HEK293 (cell line): ENCODE results near the gene COL13A1.

Experiments
- CTCF ChIA-PET: fragments of 350-600 bp; formaldehyde crosslinking; extraction: SDS; loops from one replicate; lab custom pipeline; 2021; ENCODE audit warnings: antibody characterized with exemption; lab: Yijun Ruan, JAX
- POLR2A ChIA-PET: fragments of 300-600 bp; formaldehyde crosslinking; extraction: SDS; loops from one replicate; lab custom pipeline; 2020; ENCODE audit warnings: antibody characterized with exemption, inconsistent platforms; lab: Yijun Ruan, JAX
- H3K27ac ChIP-seq: fragments of 200-500 bp; sonication (Bioruptor generic); 2 replicates; pipeline ENCODE4 v1.5.1; 2014; ENCODE audit warnings: low read depth, low read length, control low read depth, inconsistent platforms; ENCODE audit errors: extremely low read depth
- H3K36me3 ChIP-seq, 2 experiments: fragments of 200-500 bp in 1 of 2; sonication (Bioruptor generic) in 1 of 2; 1 replicate in 1 of 2; 2 replicates in 1 of 2; pipeline ENCODE4 v1.5.1; 2014 to 2017; ENCODE audit warnings: inconsistent platforms in 2 of 2, low read length in 2 of 2; ENCODE audit not compliant: control insufficient read depth in 2 of 2, insufficient read depth in 1 of 2
- H3K4me1 ChIP-seq: fragments of 200-500 bp; sonication (Bioruptor generic); 2 replicates; pipeline ENCODE4 v1.5.1; 2014; ENCODE audit warnings: mild to moderate bottlenecking, low read length, inconsistent platforms; ENCODE audit not compliant: control insufficient read depth, insufficient read depth
- H3K4me3 ChIP-seq: 2 replicates; pipeline ENCODE4 v1.5.1; 2011; ENCODE audit warnings: low read depth, mild to moderate bottlenecking, control low read depth, low read length, moderate library complexity
- H3K9me3 ChIP-seq: fragments of 200-500 bp; sonication (Bioruptor generic); 2 replicates; pipeline ENCODE4 v1.5.1; 2014; ENCODE audit warnings: low read depth, low read length, inconsistent platforms; ENCODE audit not compliant: control insufficient read depth, insufficient read depth
- GLI4 ChIP-seq: fragments of 450-650 bp; formaldehyde crosslinking; IDR thresholded peaks from 2 replicates; pipeline ENCODE4 v1.5.1; 2016; ENCODE audit warnings: missing biosample characterization, missing genetic modification characterization
- SCRT1 ChIP-seq: fragments of 450-650 bp; formaldehyde crosslinking; IDR thresholded peaks from 2 replicates; pipeline ENCODE4 v1.5.1; 2016; ENCODE audit warnings: missing biosample characterization, missing genetic modification characterization, borderline replicate concordance
- ZEB2 ChIP-seq: fragments of 450-650 bp; formaldehyde crosslinking; IDR thresholded peaks from 2 replicates; pipeline ENCODE4 v1.5.1; 2016; ENCODE audit warnings: missing biosample characterization, missing genetic modification characterization
- ZNF248 ChIP-seq: fragments of 450-650 bp; formaldehyde crosslinking; IDR thresholded peaks from 2 replicates; pipeline ENCODE4 v1.5.1; 2017; ENCODE audit warnings: missing biosample characterization, missing genetic modification characterization
- ZNF426 ChIP-seq: fragments of 450-650 bp; formaldehyde crosslinking; IDR thresholded peaks from 2 replicates; pipeline ENCODE4 v1.5.1; 2017; ENCODE audit warnings: missing biosample characterization, missing genetic modification characterization, mild to moderate bottlenecking, inconsistent platforms, moderate library complexity
- ZNF433 ChIP-seq: fragments of 450-650 bp; formaldehyde crosslinking; IDR thresholded peaks from 2 replicates; pipeline ENCODE4 v1.5.1; 2016; ENCODE audit warnings: missing biosample characterization, missing genetic modification characterization, low read depth
- ZNF501 ChIP-seq: fragments of 450-650 bp; formaldehyde crosslinking; IDR thresholded peaks from 2 replicates; pipeline ENCODE4 v1.5.1; 2016; ENCODE audit warnings: missing biosample characterization, missing genetic modification characterization
- ZNF529 ChIP-seq: fragments of 450-650 bp; formaldehyde crosslinking; IDR thresholded peaks from 2 replicates; pipeline ENCODE4 v1.5.1; 2017; ENCODE audit warnings: missing genetic modification characterization, missing biosample characterization; ENCODE audit not compliant: insufficient replicate concordance
- ZNF76 ChIP-seq: fragments of 450-650 bp; formaldehyde crosslinking; IDR thresholded peaks from 2 replicates; pipeline ENCODE4; 2016; ENCODE audit warnings: low read depth, missing biosample characterization, missing genetic modification characterization, borderline replicate concordance
- ZNF785 ChIP-seq: fragments of 450-650 bp; formaldehyde crosslinking; IDR thresholded peaks from 2 replicates; pipeline ENCODE4 v1.5.1; 2016; ENCODE audit warnings: missing biosample characterization, missing genetic modification characterization
- TF ChIP-seq, protein P1 (sequence below): fragments of 450-650 bp; formaldehyde crosslinking; IDR thresholded peaks from 2 replicates; pipeline ENCODE4 v1.5.1; 2016; ENCODE audit warnings: missing biosample characterization, missing genetic modification characterization
- TF ChIP-seq, protein P2 (sequence below): fragments of 450-650 bp; formaldehyde crosslinking; IDR thresholded peaks from 2 replicates; pipeline ENCODE4 v1.5.1; 2017; ENCODE audit warnings: missing biosample characterization, missing genetic modification characterization
- TF ChIP-seq, protein P3 (sequence below): fragments of 450-650 bp; formaldehyde crosslinking; IDR thresholded peaks from 2 replicates; pipeline ENCODE4 v1.5.1; 2017; ENCODE audit warnings: missing biosample characterization, missing genetic modification characterization
- TF ChIP-seq, protein P4 (sequence below): fragments of 450-650 bp; formaldehyde crosslinking; IDR thresholded peaks from 2 replicates; pipeline ENCODE4 v1.5.1; 2016; ENCODE audit warnings: missing biosample characterization, missing genetic modification characterization
- TF ChIP-seq, protein P5 (sequence below): fragments of 450-650 bp; formaldehyde crosslinking; IDR thresholded peaks from 2 replicates; pipeline ENCODE4 v1.5.1; 2017; ENCODE audit warnings: missing biosample characterization, missing genetic modification characterization
- TF ChIP-seq, protein P6 (sequence below): fragments of 450-650 bp; formaldehyde crosslinking; IDR thresholded peaks from 2 replicates; pipeline ENCODE4 v1.5.1; 2017; ENCODE audit warnings: missing biosample characterization, missing genetic modification characterization

Gene COL13A1

DNA sequence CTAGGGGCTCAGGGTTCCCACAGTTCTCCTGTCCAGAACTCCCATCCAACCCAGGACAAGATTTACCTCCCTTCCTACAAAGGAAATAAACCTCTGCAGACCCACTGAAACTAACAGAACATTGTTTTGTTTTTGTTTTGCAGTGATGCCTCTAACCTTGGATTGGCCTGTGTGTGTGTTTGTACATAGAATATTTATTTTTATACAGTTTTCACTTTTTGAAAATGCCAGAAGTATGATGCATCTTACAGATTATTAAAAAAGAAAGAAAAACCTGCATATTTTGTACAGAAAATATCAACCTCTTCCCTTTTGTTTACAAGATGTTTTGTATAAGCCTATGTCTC lies 156.8 kb downstream of the COL13A1 start:
- ChIA-PET POLR2A (no interaction called here), CTCF (interaction anchor here (0.5 to 4.3 kb wide), 50 partner anchors 9 to 723 kb away, joined by 3 to 36 read pairs (median 4); no protein-coding TSS in a partner anchor)
- no peak overlapping the region for H3K27ac ChIP-seq
- H3K36me3 ChIP-seq = no peaks in the 10 kb centered on the region
- no peaks in the 10 kb centered on the region for H3K9me3 ChIP-seq
- no peaks in the 10 kb centered on the region for H3K4me1 ChIP-seq
- no peak overlapping the region for H3K4me3 ChIP-seq
- no peak for TF ChIP-seq ZNF248

DNA sequence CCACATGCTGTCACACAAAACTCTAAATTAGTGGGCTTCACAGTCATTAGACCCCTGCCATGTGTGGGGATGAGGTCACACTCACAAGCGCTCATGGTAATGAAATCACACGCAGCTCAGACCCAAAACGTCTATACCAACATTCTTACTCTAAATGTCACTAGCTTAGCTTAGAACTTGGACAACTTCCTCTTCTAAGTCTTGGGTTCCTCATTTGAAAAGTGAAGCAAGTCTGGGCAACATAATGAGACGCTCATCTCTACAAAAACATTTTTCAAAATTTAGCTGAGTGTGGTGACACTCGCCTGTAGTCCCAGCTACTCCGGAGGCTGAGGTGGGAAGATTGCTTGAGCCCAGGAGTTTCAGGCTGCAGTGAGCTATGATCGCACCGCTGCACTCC lies 158.2 kb downstream of the COL13A1 start:
- ChIA-PET CTCF (interaction anchor here (0.6 to 4.3 kb wide), 20 partner anchors 8 to 612 kb away, joined by 3 to 36 read pairs (median 8); partner anchors contain the start of gene TYSND1), POLR2A (no interaction called here)
- TF ChIP-seq, protein P1, sequence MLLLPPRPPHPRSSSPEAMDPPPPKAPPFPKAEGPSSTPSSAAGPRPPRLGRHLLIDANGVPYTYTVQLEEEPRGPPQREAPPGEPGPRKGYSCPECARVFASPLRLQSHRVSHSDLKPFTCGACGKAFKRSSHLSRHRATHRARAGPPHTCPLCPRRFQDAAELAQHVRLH (tag by site-specific recombination) = no peak
- TF ChIP-seq SCRT1 (tag by site-specific recombination) (no peak), ZNF529 (tag by site-specific recombination) (no peak), ZNF426 (tag by site-specific recombination) (no peak), ZNF501 (tag by site-specific recombination) (no peak), ZNF433 (no peak), ZNF785 (tag by site-specific recombination) (no peak), GLI4 (tag by site-specific recombination) (no peak), ZNF76 (tag by site-specific recombination) (no peak), ZEB2 (tag by site-specific recombination) (no peak)
- TF ChIP-seq, protein P2, sequence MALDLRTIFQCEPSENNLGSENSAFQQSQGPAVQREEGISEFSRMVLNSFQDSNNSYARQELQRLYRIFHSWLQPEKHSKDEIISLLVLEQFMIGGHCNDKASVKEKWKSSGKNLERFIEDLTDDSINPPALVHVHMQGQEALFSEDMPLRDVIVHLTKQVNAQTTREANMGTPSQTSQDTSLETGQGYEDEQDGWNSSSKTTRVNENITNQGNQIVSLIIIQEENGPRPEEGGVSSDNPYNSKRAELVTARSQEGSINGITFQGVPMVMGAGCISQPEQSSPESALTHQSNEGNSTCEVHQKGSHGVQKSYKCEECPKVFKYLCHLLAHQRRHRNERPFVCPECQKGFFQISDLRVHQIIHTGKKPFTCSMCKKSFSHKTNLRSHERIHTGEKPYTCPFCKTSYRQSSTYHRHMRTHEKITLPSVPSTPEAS = no peak
- TF ChIP-seq, protein P3, sequence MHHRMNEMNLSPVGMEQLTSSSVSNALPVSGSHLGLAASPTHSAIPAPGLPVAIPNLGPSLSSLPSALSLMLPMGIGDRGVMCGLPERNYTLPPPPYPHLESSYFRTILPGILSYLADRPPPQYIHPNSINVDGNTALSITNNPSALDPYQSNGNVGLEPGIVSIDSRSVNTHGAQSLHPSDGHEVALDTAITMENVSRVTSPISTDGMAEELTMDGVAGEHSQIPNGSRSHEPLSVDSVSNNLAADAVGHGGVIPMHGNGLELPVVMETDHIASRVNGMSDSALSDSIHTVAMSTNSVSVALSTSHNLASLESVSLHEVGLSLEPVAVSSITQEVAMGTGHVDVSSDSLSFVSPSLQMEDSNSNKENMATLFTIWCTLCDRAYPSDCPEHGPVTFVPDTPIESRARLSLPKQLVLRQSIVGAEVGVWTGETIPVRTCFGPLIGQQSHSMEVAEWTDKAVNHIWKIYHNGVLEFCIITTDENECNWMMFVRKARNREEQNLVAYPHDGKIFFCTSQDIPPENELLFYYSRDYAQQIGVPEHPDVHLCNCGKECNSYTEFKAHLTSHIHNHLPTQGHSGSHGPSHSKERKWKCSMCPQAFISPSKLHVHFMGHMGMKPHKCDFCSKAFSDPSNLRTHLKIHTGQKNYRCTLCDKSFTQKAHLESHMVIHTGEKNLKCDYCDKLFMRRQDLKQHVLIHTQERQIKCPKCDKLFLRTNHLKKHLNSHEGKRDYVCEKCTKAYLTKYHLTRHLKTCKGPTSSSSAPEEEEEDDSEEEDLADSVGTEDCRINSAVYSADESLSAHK (tag by site-specific recombination) = no peak
- TF ChIP-seq, protein P4, sequence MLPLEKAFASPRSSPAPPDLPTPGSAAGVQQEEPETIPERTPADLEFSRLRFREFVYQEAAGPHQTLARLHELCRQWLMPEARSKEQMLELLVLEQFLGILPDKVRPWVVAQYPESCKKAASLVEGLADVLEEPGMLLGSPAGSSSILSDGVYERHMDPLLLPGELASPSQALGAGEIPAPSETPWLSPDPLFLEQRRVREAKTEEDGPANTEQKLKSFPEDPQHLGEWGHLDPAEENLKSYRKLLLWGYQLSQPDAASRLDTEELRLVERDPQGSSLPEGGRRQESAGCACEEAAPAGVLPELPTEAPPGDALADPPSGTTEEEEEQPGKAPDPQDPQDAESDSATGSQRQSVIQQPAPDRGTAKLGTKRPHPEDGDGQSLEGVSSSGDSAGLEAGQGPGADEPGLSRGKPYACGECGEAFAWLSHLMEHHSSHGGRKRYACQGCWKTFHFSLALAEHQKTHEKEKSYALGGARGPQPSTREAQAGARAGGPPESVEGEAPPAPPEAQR (tag by site-specific recombination) = no peak
- TF ChIP-seq, protein P5, sequence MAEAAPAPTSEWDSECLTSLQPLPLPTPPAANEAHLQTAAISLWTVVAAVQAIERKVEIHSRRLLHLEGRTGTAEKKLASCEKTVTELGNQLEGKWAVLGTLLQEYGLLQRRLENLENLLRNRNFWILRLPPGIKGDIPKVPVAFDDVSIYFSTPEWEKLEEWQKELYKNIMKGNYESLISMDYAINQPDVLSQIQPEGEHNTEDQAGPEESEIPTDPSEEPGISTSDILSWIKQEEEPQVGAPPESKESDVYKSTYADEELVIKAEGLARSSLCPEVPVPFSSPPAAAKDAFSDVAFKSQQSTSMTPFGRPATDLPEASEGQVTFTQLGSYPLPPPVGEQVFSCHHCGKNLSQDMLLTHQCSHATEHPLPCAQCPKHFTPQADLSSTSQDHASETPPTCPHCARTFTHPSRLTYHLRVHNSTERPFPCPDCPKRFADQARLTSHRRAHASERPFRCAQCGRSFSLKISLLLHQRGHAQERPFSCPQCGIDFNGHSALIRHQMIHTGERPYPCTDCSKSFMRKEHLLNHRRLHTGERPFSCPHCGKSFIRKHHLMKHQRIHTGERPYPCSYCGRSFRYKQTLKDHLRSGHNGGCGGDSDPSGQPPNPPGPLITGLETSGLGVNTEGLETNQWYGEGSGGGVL = no peak
- TF ChIP-seq, protein P6, sequence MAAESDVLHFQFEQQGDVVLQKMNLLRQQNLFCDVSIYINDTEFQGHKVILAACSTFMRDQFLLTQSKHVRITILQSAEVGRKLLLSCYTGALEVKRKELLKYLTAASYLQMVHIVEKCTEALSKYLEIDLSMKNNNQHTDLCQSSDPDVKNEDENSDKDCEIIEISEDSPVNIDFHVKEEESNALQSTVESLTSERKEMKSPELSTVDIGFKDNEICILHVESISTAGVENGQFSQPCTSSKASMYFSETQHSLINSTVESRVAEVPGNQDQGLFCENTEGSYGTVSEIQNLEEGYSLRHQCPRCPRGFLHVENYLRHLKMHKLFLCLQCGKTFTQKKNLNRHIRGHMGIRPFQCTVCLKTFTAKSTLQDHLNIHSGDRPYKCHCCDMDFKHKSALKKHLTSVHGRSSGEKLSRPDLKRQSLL = no peak
- Histone ChIP-seq H3K4me3 (no peak overlapping the region), H3K36me3 (no peaks in the 10 kb centered on the region), H3K4me1 (no peaks in the 10 kb centered on the region), H3K27ac (no peak overlapping the region), H3K9me3 (no peaks in the 10 kb centered on the region)
